K562 (cell line): ENCODE data around the gene RNF167. TPM values are rescaled to one million over a fixed set of nuclear protein-coding genes. Genes with fewer than 3 reads are reported as not detected.

Source experiments
- ATAC-seq: fragments of 200-7000 bp; cut with Tn5 transposase; 3 replicates; pipeline ENCODE4 v1.9.1; 2020; ENCODE audit warnings: moderate library complexity
- BruUV-seq: library from RNA; stranded (reverse); fragments of 400-500 nt; replicated peaks from 2 replicates; lab custom pipeline; 2021; lab: Mats Ljungman, UMichigan
- CTCF ChIA-PET: fragments of 300-600 bp; formaldehyde crosslinking; extraction: SDS; loops from one replicate; lab custom pipeline; 2021; ENCODE audit warnings: low intra/inter-chr PET ratio; lab: Yijun Ruan, JAX
- POLR2A ChIA-PET: fragments of 300-600, 350-650 bp; sonication (Branson Sonifier 250); formaldehyde crosslinking; extraction: SDS; loops from one replicate; lab custom pipeline; 2021; ENCODE audit warnings: antibody characterized with exemption, inconsistent platforms; lab: Yijun Ruan, JAX
- DNase-seq, 4 experiments: peaks; one replicate each; pipeline versions ENCODE4 v3.0.0 to v3.0.0-alpha.2; 2011 to 2018; ENCODE audit warnings: low spot score in 3 of 4, mixed read lengths in 3 of 4; ENCODE audit errors: extremely low read depth in 1 of 4
- FAIRE-seq: peaks from 2 replicates; lab custom pipeline; 2011; peaks lifted over from hg19 to GRCh38; lab: Jason Lieb, UNC
- H2AFZ ChIP-seq: 2 replicates; pipeline ENCODE4 v1.6.0; 2011; ENCODE audit warnings: low read depth, low read length, control low read depth, inconsistent platforms
- H3K27ac ChIP-seq: fragments of 200-600 bp; 3 replicates; pipeline ENCODE4 v1.8.0; 2011; ENCODE audit warnings: low read depth, mild to moderate bottlenecking, control low read depth, inconsistent platforms, low read length, moderate library complexity, mixed read lengths; ENCODE audit errors: extremely low read depth
- H3K27me3 ChIP-seq, 2 experiments: fragments of 300-600 bp in 1 of 2; 2 replicates in 1 of 2; 3 replicates in 1 of 2; pipeline versions ENCODE4 v1.6.0 to v1.8.0; 2011; ENCODE audit warnings: inconsistent platforms in 2 of 2, low read length in 2 of 2, mild to moderate bottlenecking in 1 of 2, mixed read lengths in 1 of 2, moderate library complexity in 1 of 2; ENCODE audit not compliant: control insufficient read depth in 2 of 2, insufficient read depth in 2 of 2
- H3K36me3 ChIP-seq: fragments of 300-600 bp; 3 replicates; pipeline ENCODE4 v1.8.0; 2011; ENCODE audit warnings: mild to moderate bottlenecking, low read length, inconsistent platforms; ENCODE audit not compliant: control insufficient read depth, insufficient read depth
- H3K4me1 ChIP-seq, 2 experiments: fragments of 200-600 bp in 1 of 2; replicated peaks in 1 of 2; 2 replicates in 1 of 2; 3 replicates in 1 of 2; pipeline versions ENCODE4 v1.5.1 to v1.8.0; 2011; ENCODE audit warnings: inconsistent platforms in 2 of 2, low read length in 2 of 2, mild to moderate bottlenecking in 1 of 2, mixed read lengths in 1 of 2, moderate library complexity in 1 of 2; ENCODE audit not compliant: control insufficient read depth in 2 of 2, insufficient read depth in 2 of 2
- H3K4me2 ChIP-seq: 2 replicates; pipeline ENCODE4 v1.6.1; 2011; ENCODE audit warnings: low read length, control low read depth, inconsistent platforms, mixed read lengths; ENCODE audit not compliant: insufficient read depth
- H3K4me3 ChIP-seq: fragments of 200-600 bp; sonication (generic), shearing (Covaris generic); 2 replicates; pipeline ENCODE4 v1.5.1; 2016; ENCODE audit warnings: control low read depth, inconsistent platforms
- H3K79me2 ChIP-seq: fragments of 200-600 bp; 3 replicates; pipeline ENCODE4 v1.8.0; 2011; ENCODE audit warnings: low read length, inconsistent platforms; ENCODE audit not compliant: control insufficient read depth, insufficient read depth
- H3K9ac ChIP-seq, 2 experiments: 2 replicates each; pipeline versions ENCODE4 v1.6.0 to v1.6.1; 2011; ENCODE audit warnings: low read depth in 2 of 2, low read length in 2 of 2, control low read depth in 1 of 2, inconsistent platforms in 1 of 2, mild to moderate bottlenecking in 1 of 2, mixed read lengths in 1 of 2; ENCODE audit not compliant: insufficient read depth in 1 of 2
- H3K9me1 ChIP-seq: one replicate; pipeline ENCODE4 v1.6.0; 2011; ENCODE audit warnings: inconsistent platforms, mild to moderate bottlenecking, low read length, moderate library complexity; ENCODE audit not compliant: control insufficient read depth, insufficient read depth
- H3K9me3 ChIP-seq: replicated peaks from 2 replicates; pipeline ENCODE4 v1.5.1; 2011; ENCODE audit warnings: low read depth, low read length, inconsistent platforms; ENCODE audit not compliant: control insufficient read depth, insufficient read depth
- H4K20me1 ChIP-seq: replicated peaks from 2 replicates; pipeline ENCODE4 v1.6.1; 2011; ENCODE audit warnings: low read length, inconsistent platforms, mixed read lengths; ENCODE audit not compliant: control insufficient read depth, insufficient read depth
- BRCA1 ChIP-seq, 2 experiments: fragments of 450-650 bp in 1 of 2; sonication (generic) in 1 of 2; formaldehyde crosslinking in 1 of 2; IDR thresholded peaks; 2 replicates each; pipeline versions ENCODE4 v1.5.0 to v1.6.1; 2017 to 2020; ENCODE audit warnings: mild to moderate bottlenecking in 1 of 2, missing genetic modification reagents in 1 of 2
- CTBP1 ChIP-seq: fragments of 450-650 bp; IDR thresholded peaks from 2 replicates; pipeline ENCODE4 v1.6.1; 2016; ENCODE audit warnings: borderline replicate concordance
- ELF1 ChIP-seq: fragments of 200-800 bp; sonication (Bioruptor generic); IDR thresholded peaks from 2 replicates; pipeline ENCODE4 v1.6.1; 2016; ENCODE audit warnings: missing genetic modification characterization, missing compliant biosample characterization
- ESRRA ChIP-seq: fragments of 450-650 bp; IDR thresholded peaks from 2 replicates; pipeline ENCODE4 v1.6.1; 2014; ENCODE audit warnings: low read depth, mild to moderate bottlenecking, moderate library complexity, borderline replicate concordance
- RERE ChIP-seq: sonication (generic); formaldehyde crosslinking; IDR thresholded peaks from 2 replicates; pipeline ENCODE4 v1.8.0; 2023; ENCODE audit warnings: missing genetic modification reagents, mild to moderate bottlenecking, borderline replicate concordance
- SPI1 ChIP-seq: IDR thresholded peaks from 2 replicates; pipeline ENCODE4 v1.6.1; 2011; ENCODE audit warnings: low read depth, low read length, control low read depth, borderline replicate concordance
- THRAP3 ChIP-seq: fragments of 450-650 bp; IDR thresholded peaks from 2 replicates; pipeline ENCODE4 v1.6.1; 2016; ENCODE audit warnings: mild to moderate bottlenecking, inconsistent platforms, borderline replicate concordance
- ZBTB26 ChIP-seq: fragments of 450-650 bp; formaldehyde crosslinking; IDR thresholded peaks from 2 replicates; pipeline ENCODE4 v1.4.0; 2022; ENCODE audit warnings: missing genetic modification characterization
- ZC3H11A ChIP-seq: IDR thresholded peaks from 2 replicates; pipeline ENCODE4 v1.6.1; 2012; ENCODE audit warnings: low read depth, low read length, improper control_type of control experiment
- ZNF655 ChIP-seq: fragments of 250-450 bp; sonication (Bioruptor Pico); IDR thresholded peaks from 2 replicates; pipeline ENCODE4 v1.5.0; 2021
- WGBS: fragments of 100-300 bp; shearing (Covaris generic); methylation state at CpG from one replicate; pipeline ENCODE4 v1.1.6; 2016; ENCODE audit warnings: low coverage, mixed read lengths; ENCODE audit not compliant: insufficient coverage; ENCODE audit errors: missing lambda C conversion rate; 5-methylcytosine and 5-hydroxymethylcytosine counted together
- in situ Hi-C: fragments of 300-500 bp; cut with MboI; formaldehyde crosslinking; loops from 4 replicates; pipeline ENCODE4 v1.15.0; 2018; ENCODE audit warnings: inconsistent platforms, mixed read lengths
- intact Hi-C: fragments of 100-400 bp; cut with micrococcal nuclease; formaldehyde crosslinking; loops from 2 replicates; pipeline ENCODE4 v1.14.2; 2022
- polyA plus RNA-seq, 8 experiments: library from polyadenylated mRNA; depleted of rRNA in 4 of 8; stranded (reverse) in 5 of 8; unstranded in 3 of 8; fragments of >200 nt; fragmentation: Nextera tagmentation in 2 of 8; fragmentation: Illumina TruSeq in 1 of 8; extraction: Ambion mirVana in 2 of 8; extraction: Trizol in 1 of 8; gene quantifications; 2 replicates each; pipeline versions ENCODE4 v1.2.1 to v1.2.3, GENCODE V29; 2011 to 2014; ENCODE audit warnings: inconsistent platforms in 1 of 8, missing spikeins in 1 of 8
- total RNA-seq, 7 experiments: library from RNA; depleted of rRNA in 6 of 7; stranded (reverse); fragments of >200 nt in 6 of 7; fragmentation: Illumina TruSeq in 2 of 7; extraction: Trizol in 2 of 7; gene quantifications; 2 replicates each; pipeline versions ENCODE4 v1.2.1 to v1.2.3, GENCODE V29; 2011 to 2021; ENCODE audit warnings: low replicate concordance in 1 of 7

RNF167 gene
- total and polyA plus RNA-seq, 9 of the 15 experiments (the other 6 are each of a cell fraction or from before 2014, with no cell fraction given): 16.5 to 143 (median 45.5) TPM

- intact Hi-C loops (loop anchor here (10.0 kb wide), 1 partner anchor 62 kb away; the partner anchor contains the start of gene SPAG7), in situ Hi-C loops (no loop called here)
- BruUV-seq: no TSS peak
- peak overlapping the region; percentile 62 for H2AFZ ChIP-seq
- H3K4me1 ChIP-seq: peaks cover 14 to 24% of the 10 kb centered on the region in 2 experiments
- no peak overlapping the region for H3K4me3 ChIP-seq
- no peaks in the 10 kb centered on the region for H3K36me3 ChIP-seq
- H3K4me2 ChIP-seq: no peak overlapping the region
- ATAC-seq (no peak; the same call in 1 of the 3 replicates), FAIRE-seq (no peak), DNase-seq (peak in 1 of 4 experiments; percentile 16)
- WGBS: 12% methylated on average over 8 of the region's 8 CpGs
- H3K27me3 ChIP-seq: no peaks in the 10 kb centered on the region; a peak in 1 of 5 replicates
- no peak for TF ChIP-seq RERE (CRISPR knock-in tag)
- TF ChIP-seq ZC3H11A: no peak
- TF ChIP-seq CTBP1: peak; percentile 27; the same call in 1 of the 2 replicates
- no peak for TF ChIP-seq ZBTB26 (CRISPR knock-in tag)
- 0 out of 2 replicates have a peak, but pooled peaks have one; percentile 4 for TF ChIP-seq SPI1
- no peak for TF ChIP-seq BRCA1 (IDR thresholded peaks at IDR 0.05)
- no peak for TF ChIP-seq BRCA1 (CRISPR knock-in tag; IDR thresholded peaks at IDR 0.05)
- TF ChIP-seq ZNF655 (CRISPR knock-in tag): no peak
- no peak for TF ChIP-seq THRAP3
- peak; percentile 87 for TF ChIP-seq ESRRA
- no peak for TF ChIP-seq ELF1 (tag)
- TF ChIP-seq, all 486 proteins: peak for 3
- no peaks in the 10 kb centered on the region for H4K20me1 ChIP-seq
- H3K79me2 ChIP-seq: no peaks in the 10 kb centered on the region
- ChIA-PET CTCF (interaction anchor here (0.7 kb wide), 1 partner anchor 193 kb away, joined by 4 read pairs; no protein-coding TSS in a partner anchor), POLR2A (interaction anchor here (0.6 to 0.9 kb wide), 2 partner anchors 96 to 129 kb away, joined by 3 read pairs; partner anchors contain the start of gene PLD2)
- peaks cover 2% of the 10 kb centered on the region for H3K9me1 ChIP-seq
- H3K9me3 ChIP-seq: no peaks in the 10 kb centered on the region
- peak overlapping the region; percentile 30; the same call in 2 of the 3 replicates for H3K27ac ChIP-seq
- H3K9ac ChIP-seq: no peak overlapping the region; a peak in 1 of 4 replicates
Measured at GRCh38 chr17:4902540-4902939, 37.5 kb upstream of the RNF167 start.
